Measurements from ENCODE around the gene TMEM163. TPM values are rescaled to one million over a fixed set of nuclear protein-coding genes. Genes with fewer than 3 reads are reported as not detected.

TMEM163 gene
- total RNA-seq, 1 donor from 2014 or later: 31.9 TPM

DNA sequence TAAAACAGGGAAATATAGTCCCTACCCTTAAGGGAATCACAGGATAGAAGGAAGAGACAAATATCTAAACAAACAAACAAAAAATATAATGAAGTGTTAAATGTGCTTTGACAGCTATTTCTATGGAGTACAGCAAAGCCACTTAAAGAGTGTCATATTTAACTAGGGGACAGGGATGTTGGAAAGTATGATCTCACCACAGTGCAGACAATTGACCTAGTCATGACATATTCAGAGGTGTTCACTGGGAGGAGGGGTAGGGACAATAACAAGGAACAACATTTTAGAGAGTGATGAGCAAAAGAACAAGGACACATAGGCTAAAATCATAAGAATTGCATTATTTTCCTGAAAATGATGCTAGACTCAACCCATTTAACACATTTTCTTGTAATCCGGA is 107.5 kb downstream of the TMEM163 start:
- intact Hi-C loops (cut with DNase I): no loop called here
- no peak for DNase-seq
- Histone ChIP-seq H3K4me3 (no peak overlapping the region), H3K36me3 (no peaks in the 10 kb centered on the region), H3K4me1 (no peaks in the 10 kb centered on the region), H3K27me3 (ENCODE audit: low read depth) (no peaks in the 10 kb centered on the region), H3K9me3 (peaks cover 8% of the 10 kb centered on the region), H3K27ac (no peak overlapping the region)
- TF ChIP-seq, protein P1, sequence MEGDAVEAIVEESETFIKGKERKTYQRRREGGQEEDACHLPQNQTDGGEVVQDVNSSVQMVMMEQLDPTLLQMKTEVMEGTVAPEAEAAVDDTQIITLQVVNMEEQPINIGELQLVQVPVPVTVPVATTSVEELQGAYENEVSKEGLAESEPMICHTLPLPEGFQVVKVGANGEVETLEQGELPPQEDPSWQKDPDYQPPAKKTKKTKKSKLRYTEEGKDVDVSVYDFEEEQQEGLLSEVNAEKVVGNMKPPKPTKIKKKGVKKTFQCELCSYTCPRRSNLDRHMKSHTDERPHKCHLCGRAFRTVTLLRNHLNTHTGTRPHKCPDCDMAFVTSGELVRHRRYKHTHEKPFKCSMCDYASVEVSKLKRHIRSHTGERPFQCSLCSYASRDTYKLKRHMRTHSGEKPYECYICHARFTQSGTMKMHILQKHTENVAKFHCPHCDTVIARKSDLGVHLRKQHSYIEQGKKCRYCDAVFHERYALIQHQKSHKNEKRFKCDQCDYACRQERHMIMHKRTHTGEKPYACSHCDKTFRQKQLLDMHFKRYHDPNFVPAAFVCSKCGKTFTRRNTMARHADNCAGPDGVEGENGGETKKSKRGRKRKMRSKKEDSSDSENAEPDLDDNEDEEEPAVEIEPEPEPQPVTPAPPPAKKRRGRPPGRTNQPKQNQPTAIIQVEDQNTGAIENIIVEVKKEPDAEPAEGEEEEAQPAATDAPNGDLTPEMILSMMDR (IDR thresholded peaks at IDR 0.05): no peak
- no peak for ATAC-seq

DNA sequence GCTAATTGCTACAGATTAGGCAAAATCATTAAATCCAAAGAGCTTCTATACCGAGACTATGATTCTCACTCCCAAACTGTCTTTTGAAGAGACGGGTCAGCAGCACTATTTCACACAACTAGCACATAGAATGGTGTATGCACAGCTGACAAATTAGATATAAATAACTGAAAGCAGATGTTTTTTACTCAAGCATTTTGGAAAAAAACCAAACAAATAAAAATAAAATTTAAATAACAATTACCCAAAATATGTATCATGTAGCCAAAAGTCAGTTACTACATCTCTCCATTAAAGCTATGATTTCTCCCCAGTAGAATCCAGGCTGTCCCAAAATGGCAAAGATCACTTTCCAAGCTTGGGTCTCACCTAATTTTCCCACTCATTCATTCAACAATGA is 107.9 kb downstream of the TMEM163 start:
- no peak for DNase-seq
- H3K36me3 ChIP-seq: no peaks in the 10 kb centered on the region
- H3K27ac ChIP-seq: no peak overlapping the region
- intact Hi-C loops (cut with DNase I): no loop called here
- ATAC-seq: no peak
- no peak overlapping the region for H3K4me3 ChIP-seq
- TF ChIP-seq, protein P1 (IDR thresholded peaks at IDR 0.05): no peak
- H3K4me1 ChIP-seq: no peaks in the 10 kb centered on the region
- H3K9me3 ChIP-seq: peaks cover 8% of the 10 kb centered on the region
- no peaks in the 10 kb centered on the region for H3K27me3 ChIP-seq (ENCODE audit: low read depth)

DNA sequence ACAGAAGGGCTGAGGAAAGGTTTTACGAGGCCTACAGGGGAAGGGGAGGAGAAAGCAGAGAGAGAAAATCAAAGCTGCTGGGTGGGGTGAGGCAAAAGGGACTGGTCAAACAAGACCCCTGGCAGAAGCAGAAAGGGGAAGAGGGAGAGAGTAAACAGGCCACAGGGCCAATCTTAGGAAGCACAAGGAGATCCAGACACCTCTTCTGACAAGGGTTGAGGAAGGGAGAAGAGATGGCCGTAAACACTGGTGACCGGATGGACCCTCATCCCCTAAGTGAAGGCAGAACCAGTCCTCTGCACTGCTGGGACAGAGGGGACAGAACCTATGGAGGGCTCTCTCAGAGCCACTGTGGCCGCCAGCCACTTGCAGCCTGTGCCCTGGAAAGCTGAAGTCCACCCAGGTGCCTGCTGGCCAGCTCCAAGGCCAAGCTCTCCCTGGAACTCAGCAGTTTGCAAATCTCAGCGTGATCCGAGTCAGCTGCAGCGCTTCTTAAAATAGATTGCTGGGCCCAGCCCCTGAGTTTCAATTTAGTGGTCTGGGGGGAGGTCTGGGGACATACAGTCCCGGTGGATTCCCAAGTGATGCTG is 108.8 kb downstream of the TMEM163 start:
- DNase-seq: no peak
- peaks cover 8% of the 10 kb centered on the region for H3K9me3 ChIP-seq
- no peak overlapping the region for H3K27ac ChIP-seq
- no peak for ATAC-seq
- H3K4me1 ChIP-seq: no peaks in the 10 kb centered on the region
- no peaks in the 10 kb centered on the region for H3K27me3 ChIP-seq (ENCODE audit: low read depth)
- TF ChIP-seq, protein P1 (IDR thresholded peaks at IDR 0.05): no peak
- H3K4me3 ChIP-seq: no peak overlapping the region
- no peaks in the 10 kb centered on the region for H3K36me3 ChIP-seq
- intact Hi-C loops (cut with DNase I): no loop called here

DNA sequence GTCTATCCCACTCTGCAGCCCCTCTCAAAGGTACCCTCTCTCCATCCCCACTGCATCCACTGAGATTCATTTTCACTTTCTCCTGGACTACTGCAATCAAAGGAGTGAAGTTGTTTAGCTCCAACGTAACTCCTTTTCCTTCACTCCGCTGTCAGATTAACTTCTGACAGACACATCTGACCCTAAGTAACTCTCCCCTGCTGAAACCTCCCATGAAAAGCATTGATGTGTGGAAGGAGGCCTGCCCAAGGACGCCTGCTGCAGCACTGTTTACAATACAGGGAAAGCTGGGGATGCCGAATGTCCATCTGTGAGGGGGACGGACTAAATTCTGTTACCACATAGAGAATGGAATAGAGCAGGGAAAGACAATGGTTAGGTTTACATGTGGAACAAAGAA is 114.8 kb downstream of the TMEM163 start:
- Histone ChIP-seq H3K4me1 (no peaks in the 10 kb centered on the region), H3K27me3 (ENCODE audit: low read depth) (no peaks in the 10 kb centered on the region), H3K36me3 (no peaks in the 10 kb centered on the region), H3K4me3 (no peak overlapping the region), H3K27ac (no peak overlapping the region), H3K9me3 (no peaks in the 10 kb centered on the region)
- ATAC-seq: no peak
- TF ChIP-seq, protein P1 (IDR thresholded peaks at IDR 0.05): no peak
- no peak for DNase-seq
- intact Hi-C loops (cut with DNase I): no loop called here

DNA sequence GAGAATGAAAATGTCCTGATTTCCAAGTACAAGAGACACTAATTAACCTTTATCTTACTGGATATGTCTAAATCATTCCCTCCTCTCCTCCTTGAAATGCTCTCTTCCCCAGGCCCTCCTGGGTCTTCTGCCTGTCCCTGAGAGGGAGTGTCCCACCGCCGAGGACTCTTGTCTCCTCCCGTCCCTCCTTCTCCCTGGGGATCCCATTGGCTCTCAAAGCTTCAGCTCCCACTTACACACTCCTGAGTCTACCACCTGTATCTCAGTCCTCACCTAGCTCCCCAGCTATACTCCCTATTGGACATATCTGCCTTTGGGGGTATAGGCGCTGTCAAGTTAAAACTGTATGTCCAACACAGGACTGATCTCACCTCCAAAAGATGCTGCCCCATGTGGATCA is 116.1 kb downstream of the TMEM163 start:
- no peaks in the 10 kb centered on the region for H3K4me1 ChIP-seq
- H3K27me3 ChIP-seq (ENCODE audit: low read depth): no peaks in the 10 kb centered on the region
- H3K4me3 ChIP-seq: no peak overlapping the region
- DNase-seq: no peak
- no peak for ATAC-seq
- intact Hi-C loops (cut with DNase I): no loop called here
- no peak overlapping the region for H3K27ac ChIP-seq
- TF ChIP-seq, protein P1 (IDR thresholded peaks at IDR 0.05): no peak
- no peaks in the 10 kb centered on the region for H3K36me3 ChIP-seq
- H3K9me3 ChIP-seq: no peaks in the 10 kb centered on the region
